Body of pancreas (tissue), 4 donors: Measurements from ENCODE around the gene NOXO1.

Experiments
- POLR2A ChIP-seq, 3 donors: fragments of 450-650 bp; IDR thresholded peaks; one replicate each; pipeline ENCODE4 v1.6.1; 2016; ENCODE audit warnings: antibody characterized with exemption in 3 of 3, mild to moderate bottlenecking in 2 of 3
- TF ChIP-seq, protein P1 (sequence below), 7 experiments: fragments of 450-650 bp in 4 of 7; fragments of 200-600 bp in 3 of 7; sonication (generic) in 3 of 7; IDR thresholded peaks; one replicate each; pipeline ENCODE4 v1.5.1; 2016 to 2019; ENCODE audit warnings: antibody characterized with exemption in 7 of 7

DNA sequence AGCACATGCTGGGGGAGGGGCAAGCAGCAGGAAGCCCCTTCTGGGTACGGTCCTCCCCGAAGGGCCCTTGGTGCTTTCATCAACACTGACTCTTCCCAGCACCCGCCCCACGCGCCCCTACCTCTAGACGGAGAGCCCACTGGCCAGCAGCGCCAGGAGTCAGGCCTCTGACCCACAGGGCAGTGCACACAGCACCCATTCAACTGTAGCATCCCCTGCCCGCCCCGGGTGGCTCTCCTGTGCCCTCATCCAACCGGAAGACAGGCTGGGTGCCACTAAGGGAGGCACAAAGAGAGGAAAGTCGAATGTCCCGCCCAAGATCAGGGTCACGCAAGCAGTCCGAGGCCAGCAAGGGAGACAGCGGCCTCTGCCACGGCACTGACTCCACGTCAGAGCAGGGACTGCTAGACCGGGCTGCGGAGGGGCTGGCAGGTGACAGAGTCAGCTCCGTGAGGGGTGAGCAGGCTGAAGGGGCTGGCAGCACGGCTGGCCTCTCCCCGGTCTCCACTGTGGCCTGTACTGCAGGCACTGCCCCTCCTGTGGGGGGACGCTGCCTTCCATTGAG lies 48.1 kb downstream of the NOXO1 start:
- TF ChIP-seq POLR2A (IDR thresholded peaks at IDR 0.05), result no peak
- TF ChIP-seq, protein P1, sequence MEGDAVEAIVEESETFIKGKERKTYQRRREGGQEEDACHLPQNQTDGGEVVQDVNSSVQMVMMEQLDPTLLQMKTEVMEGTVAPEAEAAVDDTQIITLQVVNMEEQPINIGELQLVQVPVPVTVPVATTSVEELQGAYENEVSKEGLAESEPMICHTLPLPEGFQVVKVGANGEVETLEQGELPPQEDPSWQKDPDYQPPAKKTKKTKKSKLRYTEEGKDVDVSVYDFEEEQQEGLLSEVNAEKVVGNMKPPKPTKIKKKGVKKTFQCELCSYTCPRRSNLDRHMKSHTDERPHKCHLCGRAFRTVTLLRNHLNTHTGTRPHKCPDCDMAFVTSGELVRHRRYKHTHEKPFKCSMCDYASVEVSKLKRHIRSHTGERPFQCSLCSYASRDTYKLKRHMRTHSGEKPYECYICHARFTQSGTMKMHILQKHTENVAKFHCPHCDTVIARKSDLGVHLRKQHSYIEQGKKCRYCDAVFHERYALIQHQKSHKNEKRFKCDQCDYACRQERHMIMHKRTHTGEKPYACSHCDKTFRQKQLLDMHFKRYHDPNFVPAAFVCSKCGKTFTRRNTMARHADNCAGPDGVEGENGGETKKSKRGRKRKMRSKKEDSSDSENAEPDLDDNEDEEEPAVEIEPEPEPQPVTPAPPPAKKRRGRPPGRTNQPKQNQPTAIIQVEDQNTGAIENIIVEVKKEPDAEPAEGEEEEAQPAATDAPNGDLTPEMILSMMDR (IDR thresholded peaks at IDR 0.05), result no peak
